Left lobe of liver (tissue), 2 donors: ENCODE measurements around the gene TBX19. TPM values are rescaled to one million over a fixed set of nuclear protein-coding genes. Genes with fewer than 3 reads are reported as not detected.

ENCODE experiments used
- ATAC-seq: fragments of 200-7000 bp; cut with Tn5 transposase; one replicate; pipeline ENCODE4 v1.9.1; 2020; ENCODE audit warnings: mild to moderate bottlenecking, moderate library complexity
- DNase-seq: peaks from one replicate; pipeline ENCODE4 v3.0.0-alpha.2; 2020; ENCODE audit warnings: low spot score
- total RNA-seq: library from RNA; stranded (reverse); gene quantifications from one replicate; pipeline ENCODE4 v1.2.1, GENCODE V29; 2021
- donor health status: DM: no; HTN: no; CAD: no; lungs with moderate emphysema.
- donor health status: DM: no; HTN: yes; CAD: no.

Gene TBX19
- total RNA-seq, 1 donor from 2014 or later, result 1.0 TPM

DNA sequence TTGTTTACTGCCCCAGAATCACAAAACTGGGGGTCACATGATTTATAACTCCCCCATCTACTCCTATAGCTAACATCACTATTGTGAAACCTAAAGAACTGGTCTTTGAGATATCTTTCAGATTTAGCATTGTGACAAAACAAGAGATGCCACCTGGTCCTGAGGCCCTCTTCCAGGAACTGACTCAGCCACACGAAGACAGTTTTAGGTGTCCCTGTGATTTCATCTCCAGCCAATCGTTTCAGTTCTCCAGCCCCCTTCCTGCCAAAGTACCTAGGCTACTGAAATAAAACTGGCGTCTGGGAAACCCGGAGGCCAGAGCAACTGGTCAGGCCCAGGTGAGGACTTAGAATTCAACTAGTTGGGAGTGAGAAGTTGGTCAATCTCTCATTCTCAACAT, 36.6 kb downstream of the TBX19 start:
- DNase-seq, result no peak
- no peak for ATAC-seq

DNA sequence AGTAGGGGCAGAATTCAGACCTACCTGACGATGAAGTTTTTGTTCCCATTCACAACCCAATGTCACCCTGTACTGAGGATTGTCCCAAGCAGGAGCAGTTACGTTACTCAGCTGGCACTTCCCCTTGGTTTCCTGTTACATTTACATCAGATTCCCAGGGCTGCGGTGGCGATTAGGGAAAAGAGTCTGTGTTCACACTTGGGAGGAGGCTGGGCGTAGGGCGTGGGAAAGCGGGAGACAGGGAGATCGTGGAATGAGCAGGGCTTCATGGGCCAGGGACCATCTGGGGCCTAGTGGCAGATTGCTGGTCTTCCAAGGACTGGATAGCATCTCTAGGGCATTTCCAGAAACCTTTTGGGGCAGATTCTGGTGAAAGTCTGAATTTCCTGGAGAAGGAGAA, 39.0 kb downstream of the TBX19 start:
- ATAC-seq, result no peak
- no peak for DNase-seq

DNA sequence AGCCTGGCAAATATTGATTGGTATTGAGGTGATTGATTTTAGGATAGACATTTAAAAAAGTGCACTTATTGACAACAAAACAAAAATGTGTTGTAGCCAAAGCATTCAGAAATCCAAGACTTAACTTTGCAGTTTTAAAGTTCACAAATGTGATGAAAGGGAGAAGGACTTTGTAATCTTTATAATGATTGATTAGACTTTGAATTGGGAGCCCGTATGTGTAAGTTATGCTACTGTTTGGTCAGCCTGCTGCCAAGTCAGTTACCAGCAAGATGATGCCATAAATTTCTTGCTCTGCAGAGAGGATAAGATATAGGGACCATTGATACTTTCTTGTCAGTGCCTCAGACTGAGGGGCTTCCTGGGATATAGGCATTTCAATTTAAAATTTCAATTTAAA, 39.5 kb downstream of the TBX19 start:
- ATAC-seq, result peak; percentile 43

DNA sequence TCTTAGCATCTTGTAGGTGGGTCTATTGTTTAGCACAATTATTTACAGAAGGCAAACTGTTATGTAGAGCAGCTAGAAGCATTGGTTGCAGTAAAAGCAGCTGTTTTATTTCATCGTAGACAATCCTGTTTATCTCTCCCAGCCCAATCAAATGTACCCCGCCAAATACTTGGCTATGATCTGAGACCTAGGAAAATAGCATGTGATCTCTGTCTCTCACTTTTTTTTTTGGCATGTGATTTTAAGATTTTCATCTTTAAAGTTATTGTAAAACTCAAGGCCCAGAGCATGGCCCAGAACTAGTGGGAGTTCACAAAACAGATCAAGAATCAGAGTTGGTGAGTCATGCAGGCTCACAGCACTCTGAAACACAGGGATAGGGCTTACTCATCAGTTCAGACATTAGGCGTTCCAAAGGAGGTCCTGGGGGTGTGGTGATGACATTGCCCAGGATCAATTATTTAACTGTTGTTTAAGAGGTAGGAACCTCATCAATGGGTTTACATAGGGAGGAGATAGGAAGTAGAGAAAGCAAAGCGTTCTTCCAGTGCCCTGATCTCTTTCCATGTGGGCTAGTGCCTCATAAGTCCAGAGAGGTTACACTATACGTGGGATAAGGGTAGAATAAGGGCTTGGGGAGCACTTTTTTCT, 40.2 kb downstream of the TBX19 start:
- no peak for ATAC-seq
- no peak for DNase-seq

More for the DNA sequence above, 39.5 kb downstream of the TBX19 start:
- no peak for DNase-seq

DNA sequence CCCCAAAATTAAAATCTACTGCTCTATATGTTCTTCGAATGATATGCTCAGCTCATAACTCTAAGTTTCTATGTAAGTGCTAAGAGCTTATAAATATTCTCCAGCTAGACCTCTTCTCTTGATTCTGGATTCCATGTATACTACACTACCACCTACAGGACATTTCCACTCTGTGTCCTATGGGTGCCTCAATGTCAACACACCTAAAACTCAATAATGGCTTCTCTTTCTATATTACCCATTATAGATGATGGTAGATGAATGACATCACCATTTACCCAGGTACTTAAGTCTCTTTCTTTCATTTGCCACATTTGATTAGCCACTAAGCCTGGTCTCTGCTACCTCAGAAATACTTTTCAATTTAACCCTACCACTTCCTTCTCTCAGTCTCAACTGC, 41.3 kb downstream of the TBX19 start:
- peak; percentile 86 for ATAC-seq
- no peak for DNase-seq

DNA sequence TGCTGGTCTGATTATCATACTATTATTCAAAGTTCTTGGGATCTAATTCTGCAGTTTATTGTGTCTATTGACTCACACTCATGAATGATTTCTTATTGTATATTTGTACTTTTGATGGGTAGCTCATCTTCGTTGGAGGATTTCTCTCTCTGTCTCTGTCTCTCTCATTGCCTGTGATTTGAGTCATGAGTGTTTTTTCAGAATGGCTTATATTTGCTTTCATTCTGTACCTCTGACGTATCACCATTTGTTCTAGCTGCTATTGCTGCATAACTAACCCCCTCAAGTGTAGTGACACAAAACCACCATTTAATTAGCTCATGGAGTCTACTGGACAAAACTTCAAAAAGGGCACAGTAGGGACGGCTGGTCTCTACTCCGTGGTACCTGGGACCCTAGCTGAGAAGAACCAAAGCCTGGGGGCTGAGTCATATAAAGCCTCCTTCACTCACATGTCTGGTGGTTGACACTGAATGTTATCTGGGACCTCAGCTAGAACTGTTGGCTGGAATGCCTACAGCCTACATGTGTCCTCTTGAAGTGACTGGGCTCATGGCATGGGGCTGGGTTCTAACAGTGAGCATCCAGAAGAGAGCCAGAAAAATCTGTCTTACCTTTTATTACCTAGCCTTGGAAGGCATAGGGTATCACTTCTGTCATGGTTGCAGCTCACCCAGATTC, 44.2 kb downstream of the TBX19 start:
- no peak for ATAC-seq
- no peak for DNase-seq

DNA sequence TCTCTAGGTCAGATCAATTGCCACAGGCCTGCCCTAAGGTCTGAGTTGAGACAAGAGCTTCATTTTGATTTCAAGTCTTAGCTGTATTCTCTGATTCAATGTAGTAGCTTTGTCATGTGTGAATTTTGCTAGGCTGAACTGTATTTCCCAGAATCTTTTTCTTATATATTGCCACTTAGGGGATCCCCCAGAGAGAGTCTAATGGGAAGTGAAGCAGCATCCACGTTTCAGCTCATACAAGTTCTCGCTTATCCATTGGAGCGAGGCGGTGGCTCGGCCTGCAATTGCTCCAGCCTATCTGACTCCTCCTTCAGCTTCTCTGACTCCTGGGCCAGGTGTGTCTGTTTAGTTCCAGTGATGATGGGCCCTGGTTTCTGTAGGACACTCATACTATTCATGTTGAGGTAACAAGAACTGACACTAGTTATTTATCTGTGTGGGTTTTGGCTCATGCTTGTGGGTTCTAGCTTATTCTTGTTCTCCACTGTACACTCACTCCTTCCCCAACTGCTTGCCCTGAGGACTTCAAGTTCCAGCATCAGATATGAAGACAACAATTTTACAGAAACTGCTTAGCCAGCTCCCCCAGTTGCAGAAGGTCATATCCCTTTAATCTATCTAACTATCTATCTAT, 48.2 kb downstream of the TBX19 start:
- DNase-seq, result no peak
- no peak for ATAC-seq

DNA sequence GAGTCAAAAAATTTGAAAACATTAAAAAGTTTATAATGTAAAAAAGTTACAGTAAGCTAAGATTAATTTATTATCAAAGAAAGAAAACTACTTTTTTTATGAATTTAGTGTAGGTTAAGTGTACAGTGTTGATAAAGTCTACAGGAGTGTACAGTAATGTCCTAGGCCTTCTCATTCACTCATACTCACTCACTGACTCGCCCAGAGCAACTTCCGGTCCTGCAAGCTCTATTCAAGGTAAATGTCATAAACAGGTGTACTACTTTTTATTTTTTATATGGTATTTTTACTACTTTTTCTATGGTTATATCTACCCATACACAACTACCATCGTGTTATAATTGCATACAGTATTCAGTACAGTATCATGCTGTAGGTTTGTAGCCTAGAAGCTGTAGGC, 49.6 kb downstream of the TBX19 start:
- DNase-seq, result no peak
- ATAC-seq, result no peak

DNA sequence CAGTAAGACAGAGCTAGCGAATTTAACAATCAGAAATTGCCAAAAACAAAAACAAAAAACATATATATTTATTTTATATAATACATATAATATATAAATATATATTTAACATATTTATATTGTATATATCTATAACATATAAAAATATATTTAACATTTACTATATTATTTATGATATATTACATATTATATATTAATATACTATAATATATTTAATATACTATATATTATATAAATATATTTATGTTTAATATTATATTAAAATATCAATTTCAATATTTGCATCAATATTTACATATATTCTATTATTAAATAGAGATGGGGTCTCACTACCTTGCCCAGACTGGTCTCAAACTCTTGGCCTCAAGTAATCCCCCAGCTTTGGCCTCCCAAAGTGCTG, 50.9 kb downstream of the TBX19 start:
- DNase-seq (no peak), ATAC-seq (no peak)

DNA sequence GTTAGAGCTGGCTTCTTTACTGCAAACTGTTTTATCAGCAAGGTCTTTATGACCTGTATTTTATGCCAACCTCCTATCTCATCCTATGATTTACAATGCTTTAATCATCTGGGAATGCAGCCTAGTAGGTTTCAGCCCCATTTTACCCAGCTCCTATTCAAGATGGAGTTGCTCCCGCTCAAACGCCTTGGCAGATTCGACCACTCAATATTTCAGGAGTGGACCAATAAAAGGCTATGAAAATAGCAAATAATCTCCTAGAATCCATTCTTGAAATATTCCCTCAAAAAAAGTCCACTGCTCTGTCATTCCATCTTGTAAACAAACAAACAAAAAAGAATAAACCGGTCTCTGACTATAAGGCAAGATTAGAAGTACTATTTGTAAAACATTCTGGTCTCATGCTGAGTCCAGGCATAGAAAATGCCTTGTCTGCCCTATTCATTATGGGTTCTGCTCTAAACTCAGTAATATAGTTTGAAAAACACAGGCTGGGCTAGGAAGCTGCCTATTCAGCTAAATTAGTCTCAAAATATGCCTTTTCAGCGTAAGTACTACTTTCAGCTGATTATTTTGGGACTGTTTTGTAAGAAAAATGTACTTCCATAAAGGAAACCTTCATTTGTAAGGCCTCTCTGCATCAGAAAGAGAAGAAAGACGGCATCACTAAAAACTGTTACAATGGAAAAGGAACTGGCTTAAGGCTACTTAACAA, 53.0 kb downstream of the TBX19 start:
- ATAC-seq, result no peak
- no peak for DNase-seq

DNA sequence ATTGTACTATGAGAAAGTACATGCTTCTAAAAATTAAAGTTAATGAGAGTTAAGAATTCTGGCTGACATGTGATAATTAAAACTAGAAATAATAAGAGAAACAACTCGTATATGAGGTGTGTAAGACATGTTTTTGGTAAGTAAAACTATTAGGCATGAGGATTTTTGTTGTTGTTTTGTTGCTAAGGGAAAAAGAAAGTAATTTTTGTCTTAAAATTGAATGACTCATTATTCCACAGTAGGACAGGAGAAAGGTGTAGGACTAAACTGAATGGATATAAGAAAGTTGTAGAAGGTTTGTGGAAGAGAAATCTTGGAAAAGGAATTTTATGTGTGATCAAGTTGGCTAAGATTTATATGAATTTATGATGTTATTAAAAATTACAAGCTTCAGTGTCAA, 54.8 kb downstream of the TBX19 start:
- DNase-seq (no peak), ATAC-seq (no peak)

DNA sequence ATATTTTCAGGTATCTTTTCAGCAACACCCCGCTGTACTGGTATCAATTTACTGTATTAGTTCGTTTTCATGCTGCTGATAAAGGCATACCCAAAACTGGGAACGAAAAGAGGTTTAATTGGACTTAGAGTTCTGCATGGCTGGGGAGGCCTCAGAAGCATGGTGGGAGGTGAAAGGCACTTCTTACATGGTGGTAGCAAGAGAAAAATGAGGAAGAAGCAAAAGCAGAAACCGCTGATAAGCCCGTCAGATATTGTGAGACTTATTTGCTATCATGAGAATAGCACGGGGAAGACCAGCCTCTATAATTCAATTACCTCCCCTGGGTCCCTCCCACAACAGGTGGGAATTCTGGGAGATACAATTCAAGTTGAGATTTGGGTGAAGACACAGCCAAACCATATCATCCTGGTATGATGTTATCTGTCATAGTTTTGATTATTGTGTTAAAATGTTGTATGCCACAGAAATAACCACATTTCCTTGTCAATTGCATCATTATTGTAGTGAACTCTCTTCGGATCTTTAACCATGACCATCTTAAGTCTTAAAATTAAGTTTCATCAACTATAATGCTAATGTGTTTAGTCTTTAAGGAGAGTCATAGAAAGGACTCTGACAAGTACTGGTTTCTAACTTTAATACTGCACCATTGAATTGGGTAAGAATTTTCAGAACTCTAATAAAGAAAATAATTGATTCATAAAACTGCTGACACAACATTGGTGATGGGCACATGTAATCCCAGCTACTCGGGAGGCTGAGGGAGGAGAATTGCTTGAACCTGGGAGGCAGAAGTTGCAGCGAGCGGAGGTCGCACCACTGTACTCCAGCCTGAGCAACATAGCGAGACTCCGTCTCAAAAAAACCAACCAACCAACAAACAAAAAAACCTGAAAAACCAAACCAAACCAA, 58.2 kb downstream of the TBX19 start:
- no peak for ATAC-seq
- no peak for DNase-seq

DNA sequence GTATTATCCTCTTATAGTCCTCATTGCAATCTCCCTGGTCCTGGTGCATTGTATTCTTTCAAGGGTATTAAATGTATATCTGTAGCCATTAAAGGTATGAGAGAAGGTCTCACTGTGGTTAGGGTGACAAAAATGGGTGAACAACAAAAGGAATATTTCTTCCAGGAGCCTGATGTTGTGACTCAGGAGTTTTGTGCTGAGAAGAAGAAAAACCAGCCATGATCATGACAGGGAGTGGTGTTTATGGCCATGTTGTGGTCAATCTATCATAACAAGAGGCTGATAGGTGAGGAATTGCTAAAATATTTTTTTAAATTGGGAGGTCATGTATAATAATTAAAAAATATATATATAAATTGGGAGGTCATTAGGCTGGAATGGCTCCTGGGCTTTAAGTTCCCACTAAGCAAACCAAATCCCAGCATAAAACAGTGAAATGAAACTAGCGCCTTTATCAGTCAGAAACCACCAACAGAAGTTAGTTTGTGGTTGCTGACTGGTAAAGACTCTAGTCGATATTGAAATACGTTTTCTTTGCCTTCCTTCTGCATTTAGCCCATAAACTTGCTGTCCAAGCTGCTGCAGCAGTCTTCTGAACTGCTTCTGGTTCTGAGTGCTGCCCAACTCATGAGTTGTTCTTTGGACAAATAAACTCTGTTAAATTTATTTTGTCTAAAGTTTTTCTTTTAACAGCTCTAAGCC, 60.3 kb downstream of the TBX19 start:
- no peak for DNase-seq
- ATAC-seq, result no peak

DNA sequence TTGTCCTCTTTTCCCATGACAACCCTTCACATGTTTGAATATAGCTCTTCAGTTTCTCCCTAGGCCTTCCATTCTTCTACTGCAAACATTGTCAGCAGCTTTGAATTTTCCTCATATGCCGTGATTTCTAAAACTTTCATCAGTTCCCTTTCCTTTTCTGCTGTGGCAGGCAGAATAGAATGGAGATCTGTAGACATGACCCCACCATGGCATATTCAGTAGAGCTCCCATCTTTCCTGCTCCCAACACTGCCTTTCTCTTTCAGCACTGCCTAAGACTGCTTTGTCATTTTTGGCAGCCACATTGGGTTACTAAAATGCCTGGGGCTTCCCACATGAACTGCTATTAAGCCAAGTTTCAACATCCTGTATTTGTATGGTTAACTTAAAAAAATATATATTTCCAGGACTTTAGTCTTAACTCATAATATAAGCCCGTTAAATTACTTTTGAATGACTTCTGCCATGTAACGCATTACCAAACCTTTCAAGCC, 60.9 kb downstream of the TBX19 start:
- no peak for ATAC-seq

DNA sequence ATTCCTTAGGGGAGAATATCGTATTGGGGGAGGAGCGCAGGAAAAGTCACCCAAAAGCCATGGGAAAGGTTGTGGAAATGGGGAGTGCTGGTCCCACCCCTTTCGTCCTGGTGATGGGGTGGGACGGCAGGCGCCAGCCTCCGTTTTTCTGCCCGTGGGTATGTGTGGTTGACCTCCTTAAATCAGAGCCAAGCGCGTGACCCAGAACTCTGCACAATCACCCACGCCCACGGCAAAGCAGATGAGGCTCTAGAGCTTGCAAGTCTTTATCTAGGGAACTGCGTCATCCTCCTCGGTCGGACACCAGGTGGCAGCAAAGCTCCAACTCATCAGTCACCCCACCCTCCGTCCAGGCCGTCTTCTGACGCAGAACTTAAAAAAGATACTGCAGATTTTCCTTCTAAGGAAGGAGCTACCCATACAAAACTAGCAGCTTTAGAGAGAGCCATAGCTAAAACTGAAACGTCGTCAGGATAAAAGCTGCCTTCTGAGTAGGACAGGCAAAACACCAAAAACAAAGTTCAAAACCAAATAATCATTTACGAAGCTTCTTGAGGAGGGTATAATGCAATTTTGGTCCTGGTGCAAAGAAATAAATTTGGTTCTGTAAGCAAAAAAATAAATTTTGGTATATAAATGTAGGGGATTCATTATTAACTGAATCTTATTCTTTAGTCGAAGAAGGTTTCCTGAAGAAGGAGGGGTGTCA, 62.0 kb downstream of the TBX19 start:
- ATAC-seq, result peak; percentile 99
- peak; percentile 82 for DNase-seq

More for the DNA sequence above, 60.9 kb downstream of the TBX19 start:
- no peak for DNase-seq

DNA sequence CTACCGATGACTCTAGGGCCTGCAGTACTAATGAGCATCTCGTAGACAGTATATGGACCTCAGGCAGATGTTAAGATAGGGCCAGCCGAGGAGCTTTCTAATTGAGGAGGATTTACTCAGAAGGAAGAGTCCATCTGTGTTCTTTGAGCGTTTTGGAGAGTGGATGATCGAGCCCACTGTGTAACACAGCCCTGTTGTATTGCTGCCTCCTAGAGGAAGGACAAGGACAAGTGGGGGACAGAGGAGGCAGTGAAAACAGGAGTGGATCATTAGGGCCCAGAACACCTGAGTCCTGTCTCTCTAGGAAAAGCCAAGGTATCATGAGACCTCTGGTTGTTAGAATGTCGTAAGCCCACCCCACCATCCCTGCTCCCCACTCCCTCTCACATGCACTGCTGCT, 62.9 kb downstream of the TBX19 start:
- no peak for DNase-seq
- ATAC-seq, result peak; percentile 37

DNA sequence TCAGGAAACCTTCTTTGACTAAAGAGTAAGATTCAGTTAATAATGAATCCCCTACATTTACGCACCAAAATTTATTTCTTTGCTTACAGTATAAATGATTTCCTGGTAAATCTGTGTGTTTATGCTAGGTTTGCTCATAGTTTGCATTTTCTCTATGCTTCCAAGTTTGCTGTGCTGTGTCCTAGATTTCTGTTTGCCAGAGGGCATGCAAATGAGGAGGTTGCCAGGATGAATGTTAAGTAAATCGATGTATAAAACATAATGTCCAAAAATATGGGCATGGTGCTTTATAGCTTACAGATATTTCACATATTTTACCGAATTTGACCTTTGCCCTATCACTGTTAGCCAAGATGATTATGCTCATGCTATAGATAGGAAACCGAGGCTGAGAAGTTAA, 63.8 kb downstream of the TBX19 start:
- DNase-seq, result no peak
- ATAC-seq, result no peak

DNA sequence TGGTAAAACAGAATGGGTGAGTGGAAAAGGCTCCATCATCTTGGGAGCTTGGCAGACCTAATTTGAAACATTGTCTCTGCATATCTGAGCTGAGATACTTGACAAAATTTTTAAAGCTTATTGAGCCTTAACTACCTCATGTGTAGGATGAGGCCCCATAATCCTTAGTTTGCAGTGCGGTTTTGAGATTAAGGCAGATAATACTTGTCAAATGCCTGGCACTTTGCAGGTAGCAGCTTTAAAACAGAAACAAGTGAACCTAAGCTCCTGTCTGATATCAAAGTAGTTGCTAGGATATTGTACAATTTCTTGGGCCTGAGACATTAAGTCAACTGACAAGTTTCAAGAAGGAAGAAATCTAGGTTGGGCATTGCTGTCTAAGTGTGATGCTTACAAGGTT, 65.3 kb downstream of the TBX19 start:
- ATAC-seq (no peak), DNase-seq (no peak)

DNA sequence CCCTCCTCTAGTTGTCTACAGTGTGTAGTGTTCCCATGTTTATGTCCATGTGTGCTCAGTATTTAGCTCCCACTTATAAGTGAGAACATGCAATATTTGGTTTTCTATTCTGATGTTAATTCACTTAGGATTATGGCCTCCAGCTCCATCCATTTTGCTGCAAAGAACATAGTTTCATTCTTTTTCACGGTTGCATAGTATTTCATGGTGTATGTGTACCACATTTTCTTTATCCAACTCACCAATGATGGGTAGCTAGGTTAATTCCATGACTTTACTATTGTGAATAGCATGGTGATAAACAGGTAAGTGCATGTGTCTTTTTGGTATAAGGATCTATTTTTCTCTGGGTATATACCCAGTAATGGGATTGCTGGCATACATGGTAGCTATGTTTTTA, 67.0 kb downstream of the TBX19 start:
- no peak for DNase-seq
- no peak for ATAC-seq
